Stimulated activated CD4-positive, alpha-beta T cell treated with anti-CD3 and anti-CD28 coated beads, Interleukin-1b, Interleukin-23, amount 100 ng/mL, for 24 hours (primary cell): ENCODE data around the gene NFYA.

Experiments
- DNase-seq, 4 experiments: peaks; one replicate each; pipeline ENCODE4 v3.0.0-alpha.2; 2020; ENCODE audit warnings: low read depth in 4 of 4, low spot score in 1 of 4

Gene NFYA

GRCh38 chr6:41072836-41073202 is at the start of gene NFYA:
TSS of gene NFYA (plus strand) at chr6:41072974. CDS start at chr6:41079090, 6,116 bp downstream.
- peak in 3 of 4 experiments; percentile 99 to 100 (median 99) for DNase-seq

DNA sequence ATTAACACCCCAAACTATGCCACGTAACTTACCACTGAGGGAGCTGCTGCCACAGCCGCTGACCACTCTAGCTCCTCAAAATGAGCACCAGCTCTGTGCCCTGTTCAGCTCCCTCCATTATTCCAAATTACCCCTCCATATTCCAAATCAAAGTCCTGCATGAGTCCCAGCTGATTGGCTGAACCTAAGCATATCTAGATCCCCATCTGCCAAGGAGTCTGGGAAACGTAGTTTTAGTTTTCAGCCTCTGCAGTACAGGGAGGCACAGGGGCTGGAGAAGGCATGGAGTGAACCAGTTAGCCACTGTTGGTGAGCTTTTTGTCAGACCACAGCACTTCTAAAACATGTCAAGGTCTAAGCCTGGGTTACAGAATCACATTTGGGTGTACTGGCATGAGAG is 49.7 kb upstream of the NFYA start:
- no peak for DNase-seq

- DNase-seq, result no peak
These were observed 46.7 kb upstream of the NFYA start for GRCh38 chr6:41025966-41026530.

DNA sequence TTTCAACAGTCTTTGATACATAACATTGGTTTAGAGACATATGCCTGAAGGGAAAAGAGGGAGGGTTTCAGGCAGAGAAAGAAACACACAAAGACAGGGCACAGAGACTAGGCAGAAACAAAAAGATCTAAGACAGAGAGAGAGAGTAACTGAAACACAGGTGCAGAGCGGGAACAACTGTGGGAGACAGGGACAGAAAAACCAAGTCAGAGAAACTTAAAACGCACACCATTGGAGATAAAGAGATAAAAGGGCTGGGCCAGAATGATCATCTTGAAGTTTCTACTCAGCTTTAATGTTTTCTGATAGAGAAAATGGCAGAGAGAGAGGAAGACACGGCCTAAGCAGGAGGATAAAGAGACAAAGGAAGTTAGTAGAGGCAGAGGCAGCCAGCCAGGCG is 45.5 kb upstream of the NFYA start:
- DNase-seq, result no peak

DNA sequence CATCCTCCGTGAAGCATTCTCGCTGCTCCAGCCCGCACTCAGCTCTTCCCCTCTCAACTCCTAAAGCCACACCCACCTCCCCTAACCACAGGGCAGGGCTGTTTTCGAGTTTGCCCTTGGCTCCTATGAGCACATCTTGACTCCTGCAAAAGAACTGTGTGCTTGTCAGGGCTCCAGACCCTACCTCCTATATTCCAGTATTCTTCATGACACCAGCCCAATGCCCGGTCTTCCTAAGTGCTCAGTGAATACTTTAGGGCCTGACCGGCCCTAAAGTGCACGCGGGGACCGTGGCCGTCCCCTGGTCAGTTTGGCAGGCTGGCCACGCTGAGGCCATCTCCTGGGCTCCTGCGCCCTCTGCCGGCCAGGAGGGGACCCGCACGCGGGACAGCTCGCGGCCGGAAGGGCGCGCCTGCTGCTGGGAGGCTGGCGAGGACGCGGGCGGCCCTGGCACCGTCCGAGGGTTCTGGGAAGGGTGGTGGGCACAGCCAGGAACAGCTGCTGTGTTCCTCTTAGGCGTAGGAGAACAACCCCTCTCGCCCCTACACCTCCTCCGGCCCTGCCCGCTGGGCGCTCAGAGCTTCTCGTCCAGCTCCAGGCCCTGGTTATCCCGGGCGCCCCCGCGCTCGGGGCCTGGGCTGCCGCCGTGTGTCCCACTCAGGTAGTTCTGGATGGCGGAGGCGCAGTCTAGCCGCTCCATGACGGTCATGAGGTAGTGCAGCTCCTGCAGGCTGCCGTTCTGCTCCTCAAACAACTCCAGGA is 44.8 kb upstream of the NFYA start:
- DNase-seq, result peak; percentile 45 to 69 (median 62)

DNA sequence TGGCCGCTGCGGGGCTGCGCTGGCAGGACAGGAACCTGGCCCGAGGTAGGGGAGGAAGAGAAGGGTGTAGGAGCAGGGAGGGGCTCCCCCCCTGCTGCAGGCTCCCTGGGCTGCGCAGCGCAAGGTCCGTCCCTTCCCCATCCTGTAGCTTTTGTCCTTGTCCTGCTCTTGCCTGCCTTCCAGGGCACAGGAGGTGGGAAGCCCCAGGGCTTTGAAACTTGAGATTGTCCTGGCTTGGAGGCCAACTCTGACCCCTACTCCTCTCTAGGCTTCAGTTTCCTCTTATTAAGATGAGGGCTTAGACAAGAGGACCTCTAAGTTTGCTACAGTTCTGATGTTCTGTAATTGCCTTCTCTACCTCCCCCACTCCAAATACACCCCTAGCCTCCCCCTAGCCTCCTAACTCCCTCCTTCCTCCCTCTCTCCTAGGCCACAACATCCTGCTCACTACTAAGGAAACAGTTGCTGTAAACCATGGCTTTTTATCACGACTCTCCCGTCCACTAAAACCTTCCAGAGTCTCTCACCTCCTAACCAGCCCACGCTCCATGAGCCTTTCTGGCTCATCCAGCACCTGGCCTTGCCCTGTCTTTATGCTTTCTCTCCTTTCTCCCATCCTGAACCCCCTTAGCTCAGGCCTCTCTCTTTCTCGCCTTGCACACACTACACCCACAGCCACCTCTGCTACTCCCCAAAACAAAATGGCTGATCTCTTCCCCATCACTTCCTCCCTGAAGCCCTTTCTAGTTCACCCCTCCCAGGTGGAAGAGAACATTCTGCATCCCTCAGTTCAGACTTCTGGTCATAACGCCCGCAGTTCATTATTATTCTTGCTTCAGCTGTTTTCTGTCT is 44.0 kb upstream of the NFYA start:
- DNase-seq, result no peak

GRCh38 chr6:41032830-41033229 is 39.9 kb upstream of the NFYA start:
- DNase-seq, result no peak

- DNase-seq, result no peak
These were observed 39.0 kb upstream of the NFYA start for GRCh38 chr6:41033776-41034175.

GRCh38 chr6:41036186-41036585 is 36.6 kb upstream of the NFYA start:
- no peak for DNase-seq

GRCh38 chr6:41036601-41037000 is 36.2 kb upstream of the NFYA start:
- no peak for DNase-seq

DNA sequence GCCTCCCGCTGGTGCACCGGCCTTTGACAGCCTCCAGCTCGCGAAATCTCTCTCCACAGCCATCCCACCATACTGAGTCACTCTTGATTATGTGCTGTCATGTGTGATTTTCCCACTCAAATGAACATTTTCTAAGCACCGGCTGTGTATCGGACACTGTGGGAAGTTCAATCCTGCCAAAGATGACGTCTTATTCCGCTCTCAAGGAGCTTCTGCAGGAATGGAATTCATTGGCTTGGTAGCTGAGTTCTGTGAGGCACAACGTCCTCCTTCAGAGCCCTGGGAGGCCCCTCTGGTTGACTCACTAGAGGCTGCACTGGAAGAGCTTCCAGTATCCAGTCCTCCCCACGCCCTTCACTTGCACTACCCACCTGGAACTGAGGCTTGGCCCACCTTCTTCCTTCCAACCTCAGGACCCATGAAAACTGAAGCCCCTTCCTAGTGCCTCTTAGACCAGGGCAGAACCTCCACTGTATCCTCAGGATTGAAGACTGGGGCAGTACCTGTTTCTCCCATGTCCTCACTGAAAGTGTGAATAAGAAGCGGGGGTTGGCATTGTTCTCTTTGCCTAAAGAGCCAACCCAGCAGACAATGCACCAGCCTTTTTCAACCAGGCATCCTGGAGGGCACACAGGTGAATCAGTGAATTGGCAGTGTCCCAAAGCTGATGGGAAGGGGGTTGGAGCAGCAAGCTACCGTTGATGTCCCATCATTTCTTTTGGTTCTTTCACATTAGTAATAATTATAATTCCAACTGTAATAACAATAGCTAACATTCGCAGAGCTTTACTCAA is 35.5 kb upstream of the NFYA start:
- no peak for DNase-seq

- no peak for DNase-seq
These were observed 34.6 kb upstream of the NFYA start for GRCh38 chr6:41038205-41038604.

DNA sequence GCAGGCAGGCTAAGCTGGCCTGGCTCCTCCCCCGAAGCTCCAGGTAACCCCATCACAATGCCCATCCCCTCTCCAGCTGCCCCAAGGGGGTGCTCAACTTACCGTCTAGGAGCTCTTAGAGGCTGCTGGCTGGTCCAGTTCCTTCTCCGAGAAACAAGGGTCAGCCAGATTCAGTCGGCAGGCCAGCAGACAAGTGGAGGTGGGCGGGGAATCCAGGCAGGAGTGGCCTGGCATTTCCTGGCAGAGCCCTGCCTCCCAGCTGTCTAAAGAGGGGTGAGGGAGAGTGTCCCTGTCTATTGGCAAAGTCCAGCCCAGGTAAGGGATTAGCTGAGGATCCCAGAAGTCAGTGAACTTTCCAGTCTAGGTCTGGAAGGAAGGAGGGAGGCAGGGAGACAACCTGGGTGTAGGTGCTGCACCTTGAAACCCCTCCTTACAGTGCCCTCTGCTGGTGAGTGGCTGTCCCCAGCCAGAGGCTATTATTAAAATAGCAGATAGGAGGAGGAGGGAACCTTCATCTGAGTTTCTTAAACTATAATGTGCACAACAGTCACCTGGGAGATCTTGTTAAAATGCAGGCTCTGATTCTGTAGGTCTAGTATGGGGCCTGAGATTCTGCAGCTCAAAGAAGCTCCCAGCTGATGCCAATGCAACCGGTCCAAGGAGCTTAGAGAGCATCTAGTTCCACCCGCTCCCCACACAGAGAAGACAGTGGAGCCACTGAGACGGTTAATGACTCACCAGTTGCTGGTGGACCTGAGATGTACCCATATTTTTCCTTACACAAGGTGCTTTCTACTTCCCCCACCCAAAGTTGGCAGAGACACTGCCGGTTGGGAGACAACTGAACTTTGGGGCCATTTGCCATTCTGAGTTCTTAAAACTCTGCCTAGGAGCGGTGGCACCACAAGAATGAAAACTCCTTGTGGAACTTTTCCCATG is 33.4 kb upstream of the NFYA start, which contains the start of gene UNC5CL:
UNC5CL (minus strand) TSS at position 162 of the 939 bp plus-strand sequence. CDS start 4,147 bp downstream, outside the sequence.
- DNase-seq, result peak; percentile 24 to 48 (median 31)

GRCh38 chr6:41040101-41040939 is 32.5 kb upstream of the NFYA start:
- no peak for DNase-seq

GRCh38 chr6:41040940-41041536 is 31.7 kb upstream of the NFYA start:
- no peak for DNase-seq

GRCh38 chr6:41042226-41043055 is 30.3 kb upstream of the NFYA start, which contains the start of gene TSPO2:
TSS of gene TSPO2 (plus strand) at chr6:41042467. CDS start at chr6:41042986, 519 bp downstream.
- no peak for DNase-seq

GRCh38 chr6:41043151-41043550 is 29.6 kb upstream of the NFYA start:
- no peak for DNase-seq

DNA sequence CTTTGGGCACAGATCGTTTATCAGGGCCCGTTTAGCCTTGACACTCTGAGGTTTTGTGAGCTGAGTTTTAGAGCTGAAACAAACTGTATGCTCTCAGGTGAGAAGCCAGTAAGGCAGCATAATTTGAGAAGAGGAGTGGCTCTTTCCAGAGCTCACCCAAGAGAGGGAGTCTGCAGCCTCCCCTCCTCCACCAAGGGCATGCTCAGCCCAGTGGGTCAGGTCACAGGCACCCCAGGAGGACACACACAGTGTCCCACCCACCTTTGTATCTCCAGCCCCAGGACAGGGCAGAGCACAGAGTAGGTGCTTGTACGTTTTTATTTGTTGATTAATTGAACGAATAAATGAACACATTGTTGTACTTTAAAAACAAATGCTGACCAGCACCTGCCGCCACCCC is 27.1 kb upstream of the NFYA start:
- DNase-seq, result no peak
